K562 (cell line): Measurements from ENCODE around the gene GAK. TPM values are rescaled to one million over a fixed set of nuclear protein-coding genes. Genes with fewer than 3 reads are reported as not detected.
A peak's percentile ranks its signal among the peaks of the same experiment; 100 is the strongest.

Source experiments
- ATAC-seq: fragments of 200-7000 bp; cut with Tn5 transposase; 3 replicates; pipeline ENCODE4 v1.9.1; 2020; ENCODE audit warnings: moderate library complexity
- BruUV-seq: library from RNA; stranded (reverse); fragments of 400-500 nt; replicated peaks from 2 replicates; lab custom pipeline; 2021; lab: Mats Ljungman, UMichigan
- CTCF ChIA-PET: fragments of 300-600 bp; formaldehyde crosslinking; extraction: SDS; loops from one replicate; lab custom pipeline; 2021; ENCODE audit warnings: low intra/inter-chr PET ratio; lab: Yijun Ruan, JAX
- POLR2A ChIA-PET: fragments of 300-600, 350-650 bp; sonication (Branson Sonifier 250); formaldehyde crosslinking; extraction: SDS; loops from one replicate; lab custom pipeline; 2021; ENCODE audit warnings: antibody characterized with exemption, inconsistent platforms; lab: Yijun Ruan, JAX
- DNase-seq, 4 experiments: peaks; one replicate each; pipeline versions ENCODE4 v3.0.0 to v3.0.0-alpha.2; 2011 to 2018; ENCODE audit warnings: low spot score in 3 of 4, mixed read lengths in 3 of 4; ENCODE audit errors: extremely low read depth in 1 of 4
- FAIRE-seq: peaks from 2 replicates; lab custom pipeline; 2011; peaks lifted over from hg19 to GRCh38; lab: Jason Lieb, UNC
- H2AFZ ChIP-seq: 2 replicates; pipeline ENCODE4 v1.6.0; 2011; ENCODE audit warnings: low read depth, low read length, control low read depth, inconsistent platforms
- H3K27ac ChIP-seq: fragments of 200-600 bp; 3 replicates; pipeline ENCODE4 v1.8.0; 2011; ENCODE audit warnings: low read depth, mild to moderate bottlenecking, control low read depth, inconsistent platforms, low read length, moderate library complexity, mixed read lengths; ENCODE audit errors: extremely low read depth
- H3K27me3 ChIP-seq, 2 experiments: fragments of 300-600 bp in 1 of 2; 2 replicates in 1 of 2; 3 replicates in 1 of 2; pipeline versions ENCODE4 v1.6.0 to v1.8.0; 2011; ENCODE audit warnings: inconsistent platforms in 2 of 2, low read length in 2 of 2, mild to moderate bottlenecking in 1 of 2, mixed read lengths in 1 of 2, moderate library complexity in 1 of 2; ENCODE audit not compliant: control insufficient read depth in 2 of 2, insufficient read depth in 2 of 2
- H3K36me3 ChIP-seq: fragments of 300-600 bp; 3 replicates; pipeline ENCODE4 v1.8.0; 2011; ENCODE audit warnings: mild to moderate bottlenecking, low read length, inconsistent platforms; ENCODE audit not compliant: control insufficient read depth, insufficient read depth
- H3K4me1 ChIP-seq, 2 experiments: fragments of 200-600 bp in 1 of 2; replicated peaks in 1 of 2; 2 replicates in 1 of 2; 3 replicates in 1 of 2; pipeline versions ENCODE4 v1.5.1 to v1.8.0; 2011; ENCODE audit warnings: inconsistent platforms in 2 of 2, low read length in 2 of 2, mild to moderate bottlenecking in 1 of 2, mixed read lengths in 1 of 2, moderate library complexity in 1 of 2; ENCODE audit not compliant: control insufficient read depth in 2 of 2, insufficient read depth in 2 of 2
- H3K4me2 ChIP-seq: 2 replicates; pipeline ENCODE4 v1.6.1; 2011; ENCODE audit warnings: low read length, control low read depth, inconsistent platforms, mixed read lengths; ENCODE audit not compliant: insufficient read depth
- H3K4me3 ChIP-seq: fragments of 200-600 bp; sonication (generic), shearing (Covaris generic); 2 replicates; pipeline ENCODE4 v1.5.1; 2016; ENCODE audit warnings: control low read depth, inconsistent platforms
- H3K79me2 ChIP-seq: fragments of 200-600 bp; 3 replicates; pipeline ENCODE4 v1.8.0; 2011; ENCODE audit warnings: low read length, inconsistent platforms; ENCODE audit not compliant: control insufficient read depth, insufficient read depth
- H3K9ac ChIP-seq, 2 experiments: 2 replicates each; pipeline versions ENCODE4 v1.6.0 to v1.6.1; 2011; ENCODE audit warnings: low read depth in 2 of 2, low read length in 2 of 2, control low read depth in 1 of 2, inconsistent platforms in 1 of 2, mild to moderate bottlenecking in 1 of 2, mixed read lengths in 1 of 2; ENCODE audit not compliant: insufficient read depth in 1 of 2
- H3K9me1 ChIP-seq: one replicate; pipeline ENCODE4 v1.6.0; 2011; ENCODE audit warnings: inconsistent platforms, mild to moderate bottlenecking, low read length, moderate library complexity; ENCODE audit not compliant: control insufficient read depth, insufficient read depth
- H3K9me3 ChIP-seq: replicated peaks from 2 replicates; pipeline ENCODE4 v1.5.1; 2011; ENCODE audit warnings: low read depth, low read length, inconsistent platforms; ENCODE audit not compliant: control insufficient read depth, insufficient read depth
- H4K20me1 ChIP-seq: replicated peaks from 2 replicates; pipeline ENCODE4 v1.6.1; 2011; ENCODE audit warnings: low read length, inconsistent platforms, mixed read lengths; ENCODE audit not compliant: control insufficient read depth, insufficient read depth
- RBM22 ChIP-seq: fragments of 200-400 bp; formaldehyde crosslinking; IDR thresholded peaks from 2 replicates; pipeline ENCODE4 v1.6.1; 2018; ENCODE audit warnings: low read length, low read depth; ENCODE audit not compliant: poor library complexity, severe bottlenecking
- WGBS: fragments of 100-300 bp; shearing (Covaris generic); methylation state at CpG from one replicate; pipeline ENCODE4 v1.1.6; 2016; ENCODE audit warnings: low coverage, mixed read lengths; ENCODE audit not compliant: insufficient coverage; ENCODE audit errors: missing lambda C conversion rate; 5-methylcytosine and 5-hydroxymethylcytosine counted together
- in situ Hi-C: fragments of 300-500 bp; cut with MboI; formaldehyde crosslinking; loops from 4 replicates; pipeline ENCODE4 v1.15.0; 2018; ENCODE audit warnings: inconsistent platforms, mixed read lengths
- intact Hi-C: fragments of 100-400 bp; cut with micrococcal nuclease; formaldehyde crosslinking; loops from 2 replicates; pipeline ENCODE4 v1.14.2; 2022
- polyA plus RNA-seq, 8 experiments: library from polyadenylated mRNA; depleted of rRNA in 4 of 8; stranded (reverse) in 5 of 8; unstranded in 3 of 8; fragments of >200 nt; fragmentation: Nextera tagmentation in 2 of 8; fragmentation: Illumina TruSeq in 1 of 8; extraction: Ambion mirVana in 2 of 8; extraction: Trizol in 1 of 8; gene quantifications; 2 replicates each; pipeline versions ENCODE4 v1.2.1 to v1.2.3, GENCODE V29; 2011 to 2014; ENCODE audit warnings: inconsistent platforms in 1 of 8, missing spikeins in 1 of 8
- total RNA-seq, 7 experiments: library from RNA; depleted of rRNA in 6 of 7; stranded (reverse); fragments of >200 nt in 6 of 7; fragmentation: Illumina TruSeq in 2 of 7; extraction: Trizol in 2 of 7; gene quantifications; 2 replicates each; pipeline versions ENCODE4 v1.2.1 to v1.2.3, GENCODE V29; 2011 to 2021; ENCODE audit warnings: low replicate concordance in 1 of 7
- TF ChIP-seq, protein P1 (sequence below), 2 experiments: fragments of 450-650 bp in 1 of 2; sonication (generic) in 1 of 2; formaldehyde crosslinking in 1 of 2; IDR thresholded peaks; 2 replicates each; pipeline versions ENCODE4 v1.7.1 to v1.9.0; 2016 to 2022; ENCODE audit warnings: inconsistent platforms in 1 of 2, mild to moderate bottlenecking in 1 of 2, missing genetic modification reagents in 1 of 2

The GAK gene
- total and polyA plus RNA-seq, 9 of the 15 experiments (the other 6 are each of a cell fraction or from before 2014, with no cell fraction given): 1.3 to 102 (median 16.2) TPM

DNA sequence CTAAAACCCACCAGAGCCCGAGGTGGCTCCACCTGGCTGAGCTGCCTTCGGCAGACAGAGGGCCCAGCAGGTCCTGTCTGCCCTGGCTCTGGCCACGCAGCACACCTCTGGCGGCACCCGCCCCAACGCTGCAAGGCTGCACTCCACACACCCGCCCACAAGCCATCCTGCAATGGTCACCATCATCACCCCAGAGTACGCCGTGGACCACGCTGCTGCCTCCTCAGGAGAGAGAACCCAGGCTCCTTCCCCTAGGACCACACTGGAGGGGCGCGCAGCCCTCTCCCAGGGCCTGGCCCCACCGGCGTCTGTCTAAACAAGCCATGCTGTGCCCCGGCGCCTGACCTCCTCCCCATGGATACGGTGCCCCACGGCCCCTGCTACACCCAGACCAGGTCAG, 66.5 kb downstream of the GAK start:
- in situ Hi-C loops (no loop called here), intact Hi-C loops (no loop called here)
- DNase-seq (no peak), ATAC-seq (no peak), FAIRE-seq (no peak)
- BruUV-seq: no TSS peak
- no peak overlapping the region for H2AFZ ChIP-seq
- no peak overlapping the region for H3K9ac ChIP-seq
- H3K27ac ChIP-seq: no peak overlapping the region
- H3K27me3 ChIP-seq: no peaks in the 10 kb centered on the region
- H3K9me3 ChIP-seq: peaks cover 4% of the 10 kb centered on the region; the same call in 1 of the 2 replicates
- H3K9me1 ChIP-seq: no peaks in the 10 kb centered on the region
- no peak overlapping the region for H3K4me2 ChIP-seq
- H3K79me2 ChIP-seq: no peaks in the 10 kb centered on the region
- H3K4me1 ChIP-seq: peaks cover 0 to 21% of the 10 kb centered on the region in 2 experiments; a peak in 1 of 5 replicates
- no peak overlapping the region for H3K4me3 ChIP-seq
- no peaks in the 10 kb centered on the region for H4K20me1 ChIP-seq
- 98% methylated on average over 9 of the region's 18 CpGs for WGBS
- ChIA-PET POLR2A (no interaction called here), CTCF (no interaction called here)
- peaks cover 92% of the 10 kb centered on the region; the same call in 2 of the 3 replicates for H3K36me3 ChIP-seq
- TF ChIP-seq, protein P1, sequence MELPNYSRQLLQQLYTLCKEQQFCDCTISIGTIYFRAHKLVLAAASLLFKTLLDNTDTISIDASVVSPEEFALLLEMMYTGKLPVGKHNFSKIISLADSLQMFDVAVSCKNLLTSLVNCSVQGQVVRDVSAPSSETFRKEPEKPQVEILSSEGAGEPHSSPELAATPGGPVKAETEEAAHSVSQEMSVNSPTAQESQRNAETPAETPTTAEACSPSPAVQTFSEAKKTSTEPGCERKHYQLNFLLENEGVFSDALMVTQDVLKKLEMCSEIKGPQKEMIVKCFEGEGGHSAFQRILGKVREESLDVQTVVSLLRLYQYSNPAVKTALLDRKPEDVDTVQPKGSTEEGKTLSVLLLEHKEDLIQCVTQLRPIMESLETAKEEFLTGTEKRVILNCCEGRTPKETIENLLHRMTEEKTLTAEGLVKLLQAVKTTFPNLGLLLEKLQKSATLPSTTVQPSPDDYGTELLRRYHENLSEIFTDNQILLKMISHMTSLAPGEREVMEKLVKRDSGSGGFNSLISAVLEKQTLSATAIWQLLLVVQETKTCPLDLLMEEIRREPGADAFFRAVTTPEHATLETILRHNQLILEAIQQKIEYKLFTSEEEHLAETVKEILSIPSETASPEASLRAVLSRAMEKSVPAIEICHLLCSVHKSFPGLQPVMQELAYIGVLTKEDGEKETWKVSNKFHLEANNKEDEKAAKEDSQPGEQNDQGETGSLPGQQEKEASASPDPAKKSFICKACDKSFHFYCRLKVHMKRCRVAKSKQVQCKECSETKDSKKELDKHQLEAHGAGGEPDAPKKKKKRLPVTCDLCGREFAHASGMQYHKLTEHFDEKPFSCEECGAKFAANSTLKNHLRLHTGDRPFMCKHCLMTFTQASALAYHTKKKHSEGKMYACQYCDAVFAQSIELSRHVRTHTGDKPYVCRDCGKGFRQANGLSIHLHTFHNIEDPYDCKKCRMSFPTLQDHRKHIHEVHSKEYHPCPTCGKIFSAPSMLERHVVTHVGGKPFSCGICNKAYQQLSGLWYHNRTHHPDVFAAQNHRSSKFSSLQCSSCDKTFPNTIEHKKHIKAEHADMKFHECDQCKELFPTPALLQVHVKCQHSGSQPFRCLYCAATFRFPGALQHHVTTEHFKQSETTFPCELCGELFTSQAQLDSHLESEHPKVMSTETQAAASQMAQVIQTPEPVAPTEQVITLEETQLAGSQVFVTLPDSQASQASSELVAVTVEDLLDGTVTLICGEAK (IDR thresholded peaks at IDR 0.05): no peak
- TF ChIP-seq, protein P1 (CRISPR knock-in tag; IDR thresholded peaks at IDR 0.05): no peak
- peak; percentile 51 for TF ChIP-seq RBM22
